T-helper 17 cell (primary cell): ENCODE measurements around the gene NAA20. TPM values are rescaled to one million over a fixed set of nuclear protein-coding genes. Genes with fewer than 3 reads are reported as not detected.
"Not testable (repeated sequence)": the region's sequence is repeated elsewhere in the genome, so short reads cannot be mapped to it uniquely, and the experiment has no call there.

Source experiments
- ATAC-seq: fragments of 150-1000 bp; cut with Tn5 transposase; 2 replicates; pipeline ENCODE4 v1.10.0; 2021; ENCODE audit warnings: mild to moderate bottlenecking, moderate library complexity
- DNase-seq, 3 donors: peaks; one replicate each; pipeline versions ENCODE4 v3.0.0 to v3.0.0-alpha.2; 2020 to 2021
- H3K9me3 ChIP-seq: one replicate; pipeline ENCODE4 v1.7.0; 2013; ENCODE audit warnings: low read length, mild to moderate bottlenecking; ENCODE audit not compliant: control insufficient read depth, poor library complexity, severe bottlenecking
- H3K27ac Mint-ChIP-seq: one replicate; pipeline ENCODE4 v1.8.0; 2022; ENCODE audit warnings: mild to moderate bottlenecking, moderate library complexity, mixed read lengths
- H3K27me3 Mint-ChIP-seq: one replicate; pipeline ENCODE4 v1.8.0; 2022; ENCODE audit warnings: mixed read lengths
- H3K36me3 Mint-ChIP-seq: one replicate; pipeline ENCODE4 v1.8.0; 2022; ENCODE audit warnings: low read depth, mixed read lengths
- H3K4me1 Mint-ChIP-seq: one replicate; pipeline ENCODE4 v1.8.0; 2022; ENCODE audit warnings: mild to moderate bottlenecking, mixed read lengths
- H3K4me3 Mint-ChIP-seq: one replicate; pipeline ENCODE4 v1.8.0; 2022; ENCODE audit warnings: mild to moderate bottlenecking, moderate library complexity, mixed read lengths
- total RNA-seq, 4 donors: library from RNA in 2 of 4; stranded (reverse) in 2 of 4; gene quantifications; one replicate each; pipeline ENCODE4 v1.2.3 and lab custom pipeline; 2022 to 2026

NAA20 gene
- total RNA-seq, 2 donors from 2014 or later, result 22.4 to 25.3 TPM

DNA sequence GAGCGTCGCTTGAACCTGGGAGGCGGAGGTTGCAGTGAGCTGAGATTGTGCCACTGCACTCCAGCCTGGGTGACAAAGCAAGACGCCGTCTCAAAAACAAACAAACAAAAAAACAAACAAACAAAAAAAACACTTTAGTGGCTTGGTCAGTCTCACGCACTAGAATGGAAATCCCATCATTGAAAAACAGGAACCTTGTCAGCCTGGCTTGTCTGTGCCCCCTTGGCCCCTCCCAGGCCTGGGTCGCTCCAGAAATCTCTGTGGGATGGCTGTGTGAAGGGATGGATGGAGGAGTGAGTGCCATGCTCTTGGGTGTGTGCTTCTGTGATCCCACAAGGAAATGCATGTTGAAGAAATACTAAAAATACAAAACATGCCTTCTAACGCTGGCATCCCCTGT lies 20.9 kb upstream of the NAA20 start:
- ATAC-seq (no peak), DNase-seq (no peak)
- Mint-ChIP-seq H3K27ac (no peak overlapping the region), H3K4me3 (no peak overlapping the region), H3K36me3 (peaks cover 2% of the 10 kb centered on the region), H3K4me1 (peaks cover 7% of the 10 kb centered on the region), H3K27me3 (peaks cover 37% of the 10 kb centered on the region)
- no peaks in the 10 kb centered on the region for H3K9me3 ChIP-seq

DNA sequence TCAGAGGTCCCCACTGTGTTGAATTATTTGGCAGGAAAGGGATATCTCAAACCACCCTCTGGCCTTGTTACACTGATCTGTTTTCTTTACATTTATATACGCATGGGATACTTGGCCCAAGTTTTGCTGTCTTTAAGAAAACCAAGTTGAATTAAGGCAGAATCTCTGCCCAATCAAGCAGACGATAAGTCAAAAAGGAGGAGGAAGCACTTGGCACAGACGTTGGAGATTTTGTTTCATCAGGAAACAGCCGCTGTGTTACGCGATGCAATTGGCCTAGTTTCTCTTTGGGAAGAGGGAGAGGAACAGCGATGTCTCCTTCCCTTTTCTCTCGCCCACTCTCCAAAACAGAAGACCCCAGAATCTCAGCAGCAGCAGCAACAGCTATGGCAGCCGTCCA lies 20.2 kb upstream of the NAA20 start:
- no peak for ATAC-seq
- no peak overlapping the region for H3K4me3 Mint-ChIP-seq
- no peaks in the 10 kb centered on the region for H3K9me3 ChIP-seq
- H3K27me3 Mint-ChIP-seq, result peaks cover 43% of the 10 kb centered on the region
- DNase-seq, result no peak
- H3K4me1 Mint-ChIP-seq, result peaks cover 7% of the 10 kb centered on the region
- H3K27ac Mint-ChIP-seq, result no peak overlapping the region
- peaks cover 2% of the 10 kb centered on the region for H3K36me3 Mint-ChIP-seq

GRCh38 chr20:19998990-19999705 lies 18.0 kb upstream of the NAA20 start:
- H3K9me3 ChIP-seq, result no peaks in the 10 kb centered on the region
- H3K4me3 Mint-ChIP-seq, result no peak overlapping the region
- H3K4me1 Mint-ChIP-seq, result peaks cover 19% of the 10 kb centered on the region
- H3K27me3 Mint-ChIP-seq, result peaks cover 60% of the 10 kb centered on the region
- ATAC-seq (no peak), DNase-seq (no peak)
- peaks cover 2% of the 10 kb centered on the region for H3K36me3 Mint-ChIP-seq
- H3K27ac Mint-ChIP-seq, result no peak overlapping the region

DNA sequence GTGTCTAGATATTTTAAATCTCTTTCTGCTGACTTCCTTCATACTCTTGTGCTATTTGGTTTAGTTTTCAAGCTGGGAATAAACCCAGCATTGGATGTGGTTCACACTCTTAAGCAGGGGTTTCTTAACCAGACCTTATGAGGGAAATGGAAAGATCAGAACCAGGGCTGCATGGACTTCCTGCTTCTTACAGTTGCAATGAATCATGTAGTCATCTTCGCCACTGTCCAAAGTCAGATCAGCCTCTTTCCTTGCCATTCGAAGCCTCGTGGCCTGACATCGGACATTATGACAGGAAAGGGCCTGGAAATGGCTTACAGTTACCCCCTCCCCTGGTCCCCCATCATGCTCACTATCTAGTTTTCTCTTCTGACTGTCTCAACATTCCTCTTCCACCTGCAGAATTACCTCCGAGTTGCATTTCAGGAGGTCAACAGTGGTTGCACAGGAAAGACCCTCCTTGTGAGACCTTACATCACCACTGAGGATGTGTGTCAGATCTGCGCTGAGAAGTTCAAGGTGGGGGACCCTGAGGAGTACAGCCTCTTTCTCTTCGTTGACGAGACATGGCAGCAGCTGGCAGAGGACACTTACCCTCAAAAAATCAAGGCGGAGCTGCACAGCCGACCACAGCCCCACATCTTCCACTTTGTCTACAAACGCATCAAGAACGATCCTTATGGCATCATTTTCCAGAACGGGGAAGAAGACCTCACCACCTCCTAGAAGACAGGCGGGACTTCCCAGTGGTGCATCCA lies 16.8 kb upstream of the NAA20 start:
- peaks cover 62% of the 10 kb centered on the region for H3K27me3 Mint-ChIP-seq
- H3K27ac Mint-ChIP-seq, result no peak overlapping the region
- ATAC-seq (no peak), DNase-seq (no peak)
- no peak overlapping the region for H3K4me3 Mint-ChIP-seq
- H3K9me3 ChIP-seq, result no peaks in the 10 kb centered on the region
- peaks cover 18% of the 10 kb centered on the region for H3K4me1 Mint-ChIP-seq
- peaks cover 2% of the 10 kb centered on the region for H3K36me3 Mint-ChIP-seq

DNA sequence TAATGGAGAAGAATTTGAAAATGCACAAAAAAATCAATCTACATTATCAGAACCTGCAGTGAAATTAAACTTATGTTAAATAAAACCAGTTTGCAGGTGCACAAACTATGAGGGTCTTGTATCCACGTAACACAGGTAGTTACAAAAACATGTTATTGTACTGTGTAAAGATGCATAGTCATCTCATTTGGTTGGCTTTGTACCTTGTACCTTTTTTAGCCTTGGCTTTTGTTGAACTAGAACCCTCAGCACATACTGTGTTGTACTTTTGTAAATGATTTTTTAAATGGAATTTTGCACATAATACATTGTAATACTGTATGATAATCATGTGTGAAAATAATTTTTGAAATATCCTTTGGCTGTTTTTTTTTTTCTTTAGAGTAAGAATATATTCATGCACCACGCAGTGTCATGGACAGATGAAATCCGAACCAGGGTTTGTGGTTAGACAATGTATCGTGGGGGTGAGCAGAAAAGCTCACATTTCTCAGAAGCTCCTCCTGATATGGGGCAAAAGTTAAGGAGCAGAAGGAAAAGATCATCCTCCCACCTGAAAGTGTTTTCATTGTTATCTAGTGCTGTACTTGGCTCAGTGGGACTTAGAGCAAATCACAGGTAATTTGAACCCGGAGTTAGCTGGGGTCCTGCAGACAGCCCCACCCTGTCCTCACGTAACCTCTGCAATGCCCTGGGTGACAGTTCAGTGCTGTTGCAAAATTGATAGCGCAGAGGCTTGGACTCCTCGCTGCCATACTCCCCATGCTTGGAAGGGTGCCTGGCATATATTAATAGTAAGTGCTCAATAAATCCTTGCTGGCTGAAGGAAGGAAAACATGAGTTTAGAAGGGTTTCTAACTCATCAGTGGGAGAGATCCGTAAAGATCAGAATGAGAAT lies 14.8 kb upstream of the NAA20 start:
- Mint-ChIP-seq H3K27ac (no peak overlapping the region), H3K4me1 (peaks cover 17% of the 10 kb centered on the region), H3K36me3 (peaks cover 2% of the 10 kb centered on the region), H3K27me3 (peaks cover 65% of the 10 kb centered on the region), H3K4me3 (peak overlapping the region; percentile 84)
- DNase-seq, result no peak
- ATAC-seq, result no peak
- no peaks in the 10 kb centered on the region for H3K9me3 ChIP-seq

DNA sequence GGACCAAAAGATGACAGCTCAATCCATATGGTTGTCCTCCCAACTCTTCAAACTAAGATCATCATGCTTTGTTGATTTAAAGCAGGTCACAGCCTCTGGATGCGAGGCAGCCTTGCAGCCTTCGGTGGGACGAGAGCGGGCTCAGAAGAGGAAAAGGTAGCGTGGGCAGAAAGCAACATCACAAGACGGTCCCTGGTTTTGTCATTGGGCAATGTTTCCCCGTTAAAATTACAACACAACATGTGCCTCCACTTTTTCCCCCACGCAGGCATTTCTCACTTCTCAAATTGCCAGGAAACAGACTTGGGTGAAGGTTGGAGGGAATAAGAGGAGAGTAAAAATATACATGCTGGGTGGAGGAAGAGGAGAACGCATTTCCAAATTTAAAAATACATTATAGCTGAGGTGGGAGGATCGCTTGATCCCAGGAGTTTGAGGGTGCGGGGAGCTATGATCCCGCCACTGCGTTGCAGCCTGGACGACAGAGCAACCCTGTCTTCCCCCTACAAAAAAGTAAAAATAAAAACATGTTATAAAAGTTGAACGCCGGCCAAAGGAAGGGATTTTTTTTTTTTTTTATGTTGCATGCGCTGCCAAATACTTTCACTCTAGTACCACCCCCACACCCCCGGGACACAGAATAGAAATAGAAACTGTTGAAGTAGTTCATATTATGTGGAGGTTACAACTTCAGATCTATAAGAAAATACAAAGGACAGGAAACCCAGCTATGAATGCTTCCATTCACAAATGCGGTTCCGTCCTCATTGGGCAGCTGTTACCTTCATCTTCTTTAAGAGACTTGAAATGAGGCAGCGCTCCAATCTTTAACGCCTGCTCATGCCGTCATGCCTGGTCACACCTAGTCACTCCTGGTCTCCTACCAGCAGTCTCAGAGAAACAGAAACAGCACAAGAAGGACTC lies 13.9 kb upstream of the NAA20 start:
- no peaks in the 10 kb centered on the region for H3K9me3 ChIP-seq
- peaks cover 17% of the 10 kb centered on the region for H3K4me1 Mint-ChIP-seq
- ATAC-seq (peak; percentile 52), DNase-seq (no peak)
- H3K36me3 Mint-ChIP-seq, result peaks cover 2% of the 10 kb centered on the region
- peak overlapping the region; percentile 84 for H3K4me3 Mint-ChIP-seq
- H3K27ac Mint-ChIP-seq, result peak overlapping the region; percentile 34
- H3K27me3 Mint-ChIP-seq, result peaks cover 75% of the 10 kb centered on the region

DNA sequence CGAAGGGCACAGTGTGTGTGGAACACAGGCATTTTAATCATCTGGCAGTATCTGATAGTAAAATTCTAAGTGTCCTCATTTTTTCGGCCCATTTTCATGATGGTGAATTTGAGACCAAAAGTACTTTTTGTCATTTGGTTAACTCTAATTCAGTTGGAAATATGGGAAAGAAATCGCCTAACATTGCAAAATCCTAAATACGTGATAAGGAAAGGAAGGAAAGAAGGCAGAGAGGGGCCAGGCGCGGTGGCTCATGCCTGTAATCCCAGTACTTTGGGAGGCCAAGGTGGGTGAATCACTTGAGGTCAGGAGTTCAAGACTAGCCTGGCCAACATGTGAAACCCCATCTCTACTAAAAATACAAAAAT lies 13.2 kb upstream of the NAA20 start:
- H3K36me3 Mint-ChIP-seq, ATAC-seq, H3K9me3 ChIP-seq, DNase-seq: not testable (repeated sequence)
- Mint-ChIP-seq H3K27ac (peak overlapping the region; percentile 34), H3K27me3 (peaks cover 73% of the 10 kb centered on the region), H3K4me3 (peak overlapping the region; percentile 84), H3K4me1 (peaks cover 17% of the 10 kb centered on the region)

DNA sequence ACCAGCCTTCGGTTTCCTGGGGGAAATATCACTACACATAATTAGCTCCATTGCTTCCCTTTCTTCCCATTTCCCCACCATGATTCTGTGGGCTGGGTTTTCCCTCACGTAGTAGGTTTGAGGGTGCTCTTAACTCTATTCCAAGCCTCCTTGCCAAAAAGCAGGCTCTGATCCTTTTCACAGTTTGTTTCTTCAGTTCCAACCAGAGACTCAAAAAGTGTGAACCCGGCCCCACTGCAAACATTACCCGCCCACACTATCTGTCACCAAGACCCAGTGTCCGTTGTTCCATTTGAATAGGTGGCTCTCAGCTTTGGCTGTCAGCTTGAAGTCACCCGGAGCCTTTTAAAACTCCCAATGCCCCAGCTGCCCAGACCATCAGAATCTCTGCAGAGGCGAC lies 11.8 kb upstream of the NAA20 start:
- Mint-ChIP-seq H3K4me3 (no peak overlapping the region), H3K4me1 (peaks cover 15% of the 10 kb centered on the region), H3K27me3 (peaks cover 64% of the 10 kb centered on the region)

GRCh38 chr20:20009784-20010253 lies 7.3 kb upstream of the NAA20 start:
- H3K36me3 Mint-ChIP-seq, result no peaks in the 10 kb centered on the region
- no peak for ATAC-seq
- H3K27me3 Mint-ChIP-seq, result peaks cover 26% of the 10 kb centered on the region
- H3K9me3 ChIP-seq, result no peaks in the 10 kb centered on the region
- no peak overlapping the region for H3K4me3 Mint-ChIP-seq
- no peak for DNase-seq
- H3K27ac Mint-ChIP-seq, result no peak overlapping the region
- H3K4me1 Mint-ChIP-seq, result no peaks in the 10 kb centered on the region

More for the DNA sequence above, 11.8 kb upstream of the NAA20 start:
- H3K36me3 Mint-ChIP-seq, result peaks cover 2% of the 10 kb centered on the region
- H3K27ac Mint-ChIP-seq, result no peak overlapping the region
- no peak for ATAC-seq
- no peak for DNase-seq
- no peaks in the 10 kb centered on the region for H3K9me3 ChIP-seq

- Mint-ChIP-seq H3K27me3 (peaks cover 21% of the 10 kb centered on the region), H3K36me3 (no peaks in the 10 kb centered on the region), H3K4me3 (no peak overlapping the region), H3K27ac (peak overlapping the region; percentile 16), H3K4me1 (no peaks in the 10 kb centered on the region)
- DNase-seq, result no peak
- H3K9me3 ChIP-seq, result no peaks in the 10 kb centered on the region
- ATAC-seq, result no peak
Measured at GRCh38 chr20:20010639-20011500, 6.3 kb upstream of the NAA20 start.

DNA sequence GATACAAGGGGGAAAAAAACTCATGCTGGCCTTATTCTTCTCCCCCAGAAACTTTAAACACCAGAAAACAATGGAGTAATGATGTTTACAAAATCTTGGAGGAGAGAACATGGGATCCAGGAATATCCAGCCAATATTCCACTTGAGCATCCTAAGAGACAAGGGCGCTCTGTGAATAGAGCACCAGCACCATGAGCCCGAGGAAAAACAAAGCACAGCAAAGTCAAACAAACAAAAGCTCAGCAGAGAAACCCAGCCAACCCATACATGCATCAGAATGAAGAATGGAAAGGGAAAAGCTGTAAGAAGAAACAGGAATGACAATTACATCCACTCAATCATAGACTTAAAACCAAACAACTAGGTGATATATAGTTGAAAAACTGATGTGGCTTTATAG lies 4.6 kb upstream of the NAA20 start:
- Mint-ChIP-seq H3K4me1 (peaks cover 6% of the 10 kb centered on the region), H3K27ac (peak overlapping the region; percentile 57), H3K4me3 (no peak overlapping the region), H3K27me3 (peaks cover 16% of the 10 kb centered on the region), H3K36me3 (no peaks in the 10 kb centered on the region)
- H3K9me3 ChIP-seq, result no peaks in the 10 kb centered on the region
- DNase-seq (no peak), ATAC-seq (no peak)

DNA sequence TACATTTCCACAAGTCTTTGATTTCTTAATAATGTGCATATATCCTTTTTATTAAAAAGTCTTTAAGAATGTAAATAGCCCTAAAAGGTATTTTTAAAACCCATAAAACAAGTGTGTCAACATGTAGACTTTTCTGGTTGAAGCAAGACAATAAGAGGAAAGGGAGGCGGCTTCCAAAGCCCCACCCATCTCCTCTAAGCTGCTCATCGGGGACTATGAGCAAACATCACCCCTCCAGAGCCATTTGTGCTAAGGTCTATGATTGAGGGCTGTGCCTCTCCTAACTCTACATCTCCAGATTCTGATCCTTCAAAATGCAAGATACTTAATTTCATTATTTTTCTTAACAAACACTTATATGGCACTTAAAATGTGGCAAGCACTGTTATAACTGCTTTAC lies 2.5 kb upstream of the NAA20 start:
- ATAC-seq (no peak), DNase-seq (no peak)
- Mint-ChIP-seq H3K27me3 (peaks cover 5% of the 10 kb centered on the region), H3K27ac (no peak overlapping the region), H3K36me3 (no peaks in the 10 kb centered on the region), H3K4me1 (peaks cover 18% of the 10 kb centered on the region), H3K4me3 (no peak overlapping the region)
- no peaks in the 10 kb centered on the region for H3K9me3 ChIP-seq
